PC-3 (cell line): ENCODE measurements around the gene DCTN5. TPM values are rescaled to one million over a fixed set of nuclear protein-coding genes. Genes with fewer than 3 reads are reported as not detected.

ENCODE experiments used
- ATAC-seq: fragments of 200-7000 bp; cut with Tn5 transposase; 2 replicates; pipeline ENCODE4 v1.9.1; 2020; ENCODE audit warnings: mild to moderate bottlenecking, moderate library complexity
- BruUV-seq: library from RNA; stranded (reverse); fragments of 400-500 nt; replicated peaks from 2 replicates; lab custom pipeline; 2021; lab: Mats Ljungman, UMichigan
- CTCF ChIA-PET: fragments of 300-600 bp; sonication (Branson Sonifier 250); formaldehyde crosslinking; loops from one replicate; lab custom pipeline; 2022; ENCODE audit warnings: antibody characterized with exemption; lab: Charles Lee
- POLR2A ChIA-PET: fragments of 300-600 bp; sonication (Branson Sonifier 250); formaldehyde crosslinking; loops from one replicate; lab custom pipeline; 2022; ENCODE audit warnings: antibody characterized with exemption; ENCODE audit not compliant: unreplicated experiment; lab: Charles Lee
- DNase-seq: peaks from one replicate; pipeline ENCODE4 v3.0.0-alpha.2; 2015
- H2AFZ ChIP-seq: fragments of 300-600 bp; sonication (generic); 2 replicates; pipeline ENCODE4 v1.6.0; 2016; ENCODE audit warnings: antibody characterized with exemption, low read length
- H3F3A ChIP-seq: fragments of 300-600 bp; sonication (generic); one replicate; pipeline ENCODE4 v1.6.0; 2017; ENCODE audit warnings: antibody characterized with exemption, low read length, control low read depth, mild to moderate bottlenecking; ENCODE audit not compliant: unreplicated experiment
- H3K27ac ChIP-seq: fragments of 300-600 bp; sonication (generic); 2 replicates; pipeline ENCODE4 v1.5.1; 2016; ENCODE audit warnings: mild to moderate bottlenecking, low read length
- H3K27me3 ChIP-seq: fragments of 300-600 bp; sonication (generic); 2 replicates; pipeline ENCODE4 v1.6.1; 2016; ENCODE audit warnings: low read length, mixed read lengths
- H3K36me3 ChIP-seq: fragments of 300-600 bp; sonication (generic); 2 replicates; pipeline ENCODE4 v1.6.1; 2016; ENCODE audit warnings: low read depth, mixed run types, low read length, mixed read lengths
- H3K4me1 ChIP-seq: fragments of 300-600 bp; sonication (generic); 2 replicates; pipeline ENCODE4 v1.5.1; 2016; ENCODE audit warnings: low read length; ENCODE audit not compliant: insufficient read depth
- H3K4me2 ChIP-seq: fragments of 300-600 bp; sonication (generic); 2 replicates; pipeline ENCODE4 v1.6.0; 2016; ENCODE audit warnings: low read length
- H3K4me3 ChIP-seq: fragments of 300-600 bp; sonication (generic); 2 replicates; pipeline ENCODE4 v1.5.1; 2016; ENCODE audit warnings: mild to moderate bottlenecking, low read length, mixed read lengths
- H3K79me2 ChIP-seq: fragments of 300-600 bp; sonication (generic); 2 replicates; pipeline ENCODE4 v1.6.1; 2017; ENCODE audit warnings: low read length, mixed read lengths
- H3K9ac ChIP-seq: fragments of 300-600 bp; sonication (generic); 2 replicates; pipeline ENCODE4 v1.6.0; 2016; ENCODE audit warnings: mild to moderate bottlenecking, low read length
- H3K9me2 ChIP-seq: fragments of 300-600 bp; sonication (generic); replicated peaks from 2 replicates; pipeline ENCODE4 v1.6.1; 2016; ENCODE audit warnings: mixed run types, low read length, mixed read lengths
- H3K9me3 ChIP-seq: fragments of 300-600 bp; sonication (generic); 2 replicates; pipeline ENCODE4 v1.6.1; 2016; ENCODE audit warnings: low read length, mixed read lengths
- H4K20me1 ChIP-seq: fragments of 300-600 bp; sonication (generic); 2 replicates; pipeline ENCODE4 v1.6.1; 2016; ENCODE audit warnings: low read length, mixed read lengths
- CTCF ChIP-seq: fragments of 300-600 bp; sonication (generic); conservative IDR thresholded peaks from 2 replicates; pipeline ENCODE4 v1.5.1; 2017; ENCODE audit warnings: antibody characterized with exemption, low read depth, mild to moderate bottlenecking, low read length
- EZH2 ChIP-seq: fragments of 300-600 bp; sonication (generic); IDR thresholded peaks from one replicate; pipeline ENCODE4 v1.6.1; 2017; ENCODE audit warnings: antibody characterized with exemption, mild to moderate bottlenecking, low read length; ENCODE audit not compliant: unreplicated experiment
- EZH2phosphoT487 ChIP-seq: fragments of 300-600 bp; sonication (generic); IDR thresholded peaks from 2 replicates; pipeline ENCODE4 v1.6.1; 2018; ENCODE audit warnings: mild to moderate bottlenecking, antibody characterized with exemption, low read length, borderline replicate concordance
- intact Hi-C: fragments of 100-400 bp; cut with micrococcal nuclease; formaldehyde crosslinking; loops from 2 replicates; pipeline ENCODE4 v1.9.0; 2023
- total RNA-seq: library from RNA; depleted of rRNA; stranded (reverse); fragments of >200 nt; gene quantifications from 2 replicates; pipeline ENCODE4 v1.2.3, GENCODE V29; 2014

Gene DCTN5
- total RNA-seq, 1 experiment from 2014 or later = 29.1 TPM

- POLR2A ChIA-PET = no interaction called here
Observed at GRCh38 chr16:23706439-23706838, 65.2 kb downstream of the DCTN5 start.

GRCh38 chr16:23709536-23709935 is 68.3 kb downstream of the DCTN5 start:
- no TSS peak for BruUV-seq
- H3K79me2 ChIP-seq = no peaks in the 10 kb centered on the region
- no peaks in the 10 kb centered on the region for H3K27me3 ChIP-seq
- H3K4me3 ChIP-seq = no peak overlapping the region
- H3K4me2 ChIP-seq = no peak overlapping the region
- no peaks in the 10 kb centered on the region for H3K36me3 ChIP-seq
- intact Hi-C loops = no loop called here
- H4K20me1 ChIP-seq = no peaks in the 10 kb centered on the region
- ChIA-PET CTCF (no interaction called here), POLR2A (no interaction called here)
- no peaks in the 10 kb centered on the region for H3K4me1 ChIP-seq
- DNase-seq (no peak), ATAC-seq (no peak)
- H2AFZ ChIP-seq = no peak overlapping the region
- H3K27ac ChIP-seq = no peak overlapping the region
- TF ChIP-seq EZH2phosphoT487 (no peak), EZH2 (no peak), CTCF (no peak)
- H3K9me3 ChIP-seq = no peaks in the 10 kb centered on the region
- H3K9ac ChIP-seq = no peak overlapping the region
- no peaks in the 10 kb centered on the region for H3F3A ChIP-seq
- no peaks in the 10 kb centered on the region for H3K9me2 ChIP-seq

More at GRCh38 chr16:23706439-23706838, 65.2 kb downstream of the DCTN5 start:
- H3K4me2 ChIP-seq = no peak overlapping the region
- H3K4me3 ChIP-seq = no peak overlapping the region
- H3K9ac ChIP-seq = no peak overlapping the region
- no peaks in the 10 kb centered on the region for H3F3A ChIP-seq
- H3K9me2 ChIP-seq = no peaks in the 10 kb centered on the region
- intact Hi-C loops = no loop called here
- BruUV-seq = no TSS peak
- H3K9me3 ChIP-seq = no peaks in the 10 kb centered on the region
- no peaks in the 10 kb centered on the region for H3K27me3 ChIP-seq
- H3K4me1 ChIP-seq = no peaks in the 10 kb centered on the region
- no peak overlapping the region for H2AFZ ChIP-seq
- no peak for TF ChIP-seq EZH2phosphoT487
- TF ChIP-seq CTCF = no peak
- TF ChIP-seq EZH2 = no peak
- CTCF ChIA-PET = no interaction called here
- ATAC-seq (no peak), DNase-seq (no peak)
- H4K20me1 ChIP-seq = no peaks in the 10 kb centered on the region
- no peak overlapping the region for H3K27ac ChIP-seq
- no peaks in the 10 kb centered on the region for H3K79me2 ChIP-seq
- no peaks in the 10 kb centered on the region for H3K36me3 ChIP-seq

- Histone ChIP-seq H3K4me1 (no peaks in the 10 kb centered on the region), H3K4me3 (no peak overlapping the region), H3K9me3 (no peaks in the 10 kb centered on the region), H4K20me1 (no peaks in the 10 kb centered on the region), H3K9me2 (no peaks in the 10 kb centered on the region), H3K79me2 (no peaks in the 10 kb centered on the region), H3K27me3 (no peaks in the 10 kb centered on the region), H3K36me3 (no peaks in the 10 kb centered on the region), H3K4me2 (no peak overlapping the region), H3F3A (no peaks in the 10 kb centered on the region), H3K27ac (no peak overlapping the region), H2AFZ (no peak overlapping the region), H3K9ac (no peak overlapping the region)
- ATAC-seq (no peak), DNase-seq (no peak)
- POLR2A ChIA-PET = no interaction called here
- TF ChIP-seq EZH2 = no peak
- no peak for TF ChIP-seq EZH2phosphoT487
- no peak for TF ChIP-seq CTCF
- BruUV-seq = no TSS peak
- CTCF ChIA-PET = no interaction called here
- intact Hi-C loops = no loop called here
Observed at GRCh38 chr16:23710008-23710407, 68.7 kb downstream of the DCTN5 start.
